HepG2 (cell line): ENCODE results near the gene PLK5. TPM values are rescaled to one million over a fixed set of nuclear protein-coding genes. Genes with fewer than 3 reads are reported as not detected.

Experiments
- CEBPB ChIP-seq: IDR thresholded peaks from 2 replicates; pipeline ENCODE4 v1.6.1; 2011; ENCODE audit warnings: low read depth, low read length, improper control_type of control experiment, borderline replicate concordance
- FOSL2 ChIP-seq: sonication (generic); formaldehyde crosslinking; IDR thresholded peaks from 2 replicates; pipeline ENCODE4 v1.4.0; 2020; ENCODE audit warnings: missing genetic modification reagents
- FOXK2 ChIP-seq: fragments of 450-650 bp; IDR thresholded peaks from 2 replicates; pipeline ENCODE4 v1.6.1; 2016
- IRF2 ChIP-seq: IDR thresholded peaks from 2 replicates; pipeline ENCODE4 v1.6.1; 2018; ENCODE audit warnings: missing genetic modification reagents, missing compliant biosample characterization
- KAT8 ChIP-seq: IDR thresholded peaks from 2 replicates; pipeline ENCODE4 v1.6.1; 2016; ENCODE audit warnings: missing genetic modification reagents, missing compliant biosample characterization
- SP4 ChIP-seq: sonication (generic); formaldehyde crosslinking; IDR thresholded peaks from 2 replicates; pipeline ENCODE4 v1.8.1; 2023; ENCODE audit warnings: mild to moderate bottlenecking, missing genetic modification reagents
- ZMYM2 ChIP-seq: sonication (generic); formaldehyde crosslinking; IDR thresholded peaks from 2 replicates; pipeline ENCODE4 v1.8.0; 2022; ENCODE audit warnings: mild to moderate bottlenecking, missing genetic modification reagents
- polyA plus RNA-seq, 8 experiments: library from polyadenylated mRNA; depleted of rRNA in 3 of 8; stranded (reverse) in 7 of 8; unstranded in 1 of 8; fragments of >200 nt; fragmentation: Illumina TruSeq in 4 of 8; extraction: Trizol in 4 of 8; gene quantifications; 2 replicates each; pipeline versions ENCODE4 v1.2.1 to v1.2.3, GENCODE V29; 2011 to 2016; ENCODE audit warnings: low read depth in 4 of 8, missing spikeins in 1 of 8, mixed read lengths in 1 of 8; ENCODE audit not compliant: insufficient read depth in 1 of 8
- total RNA-seq, 5 experiments: library from RNA; depleted of rRNA; stranded (reverse); fragments of >200 nt; fragmentation: Illumina TruSeq; extraction: Trizol; gene quantifications; 2 replicates each; pipeline ENCODE4 v1.2.3, GENCODE V29; 2016; ENCODE audit warnings: low read depth in 1 of 5
- TF ChIP-seq, protein P1 (sequence below): sonication (generic); formaldehyde crosslinking; IDR thresholded peaks from 2 replicates; pipeline ENCODE4 v1.4.0; 2020; ENCODE audit warnings: mild to moderate bottlenecking, missing genetic modification reagents
- TF ChIP-seq, protein P2 (sequence below): sonication (generic); formaldehyde crosslinking; conservative IDR thresholded peaks from 2 replicates; pipeline ENCODE4 v1.4.0; 2020; ENCODE audit warnings: missing genetic modification reagents
- TF ChIP-seq, protein P3 (sequence below): IDR thresholded peaks from 2 replicates; pipeline ENCODE4 v1.4.0; 2020; ENCODE audit warnings: mild to moderate bottlenecking, missing genetic modification reagents
- TF ChIP-seq, protein P4 (sequence below): sonication (generic); formaldehyde crosslinking; IDR thresholded peaks from 2 replicates; pipeline ENCODE4 v1.4.0; 2020; ENCODE audit warnings: mild to moderate bottlenecking, low read depth, missing genetic modification reagents
- TF ChIP-seq, protein P5 (sequence below): sonication (generic); formaldehyde crosslinking; IDR thresholded peaks from 2 replicates; pipeline ENCODE4 v1.4.0; 2020; ENCODE audit warnings: missing genetic modification reagents, borderline replicate concordance

PLK5 gene
- total and polyA plus RNA-seq, 2 of the 13 experiments (the other 11 are each of a cell fraction or from before 2014, with no cell fraction given) = not detected

DNA sequence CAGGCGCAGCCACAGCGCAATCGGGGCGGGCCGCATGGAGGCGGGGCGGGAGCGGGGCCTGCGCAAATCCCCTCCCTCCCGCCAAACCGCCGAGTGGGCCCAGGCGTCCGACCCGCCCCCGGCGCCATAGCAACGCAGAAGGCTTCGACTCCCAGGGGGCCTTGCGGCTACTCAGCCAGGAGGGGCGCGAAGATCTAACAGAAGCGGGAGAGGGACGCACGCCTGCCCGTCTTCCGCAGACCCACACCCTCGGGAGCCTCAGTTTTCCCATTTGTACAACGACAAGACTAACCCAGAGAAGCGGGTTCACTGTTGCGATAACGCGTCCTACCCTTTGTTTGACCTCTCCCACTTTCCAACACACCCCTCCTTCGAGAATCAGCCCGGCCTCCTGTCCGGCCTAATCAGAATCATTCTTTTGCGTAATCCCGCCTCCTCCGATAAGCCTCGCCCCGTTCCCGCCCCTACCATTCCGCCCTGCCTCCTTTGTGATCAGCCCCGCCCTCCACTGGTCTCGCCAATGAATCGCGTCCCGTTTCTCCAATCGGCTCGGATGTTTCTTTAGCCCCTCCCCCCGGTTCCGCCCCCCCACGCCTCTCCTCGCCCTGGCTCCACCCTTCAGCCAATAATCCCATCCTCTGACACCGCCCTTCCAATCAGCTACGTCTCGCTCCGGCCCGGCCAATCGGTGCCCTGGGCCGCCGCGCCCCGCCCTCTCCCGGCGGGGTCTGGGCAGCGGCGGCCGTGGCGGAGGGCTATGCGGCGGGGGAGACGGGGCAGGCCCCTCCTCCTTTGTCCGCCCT is 33.4 kb upstream of the PLK5 start, which contains the start of gene PCSK4 (continued):
- TF ChIP-seq, protein P1, sequence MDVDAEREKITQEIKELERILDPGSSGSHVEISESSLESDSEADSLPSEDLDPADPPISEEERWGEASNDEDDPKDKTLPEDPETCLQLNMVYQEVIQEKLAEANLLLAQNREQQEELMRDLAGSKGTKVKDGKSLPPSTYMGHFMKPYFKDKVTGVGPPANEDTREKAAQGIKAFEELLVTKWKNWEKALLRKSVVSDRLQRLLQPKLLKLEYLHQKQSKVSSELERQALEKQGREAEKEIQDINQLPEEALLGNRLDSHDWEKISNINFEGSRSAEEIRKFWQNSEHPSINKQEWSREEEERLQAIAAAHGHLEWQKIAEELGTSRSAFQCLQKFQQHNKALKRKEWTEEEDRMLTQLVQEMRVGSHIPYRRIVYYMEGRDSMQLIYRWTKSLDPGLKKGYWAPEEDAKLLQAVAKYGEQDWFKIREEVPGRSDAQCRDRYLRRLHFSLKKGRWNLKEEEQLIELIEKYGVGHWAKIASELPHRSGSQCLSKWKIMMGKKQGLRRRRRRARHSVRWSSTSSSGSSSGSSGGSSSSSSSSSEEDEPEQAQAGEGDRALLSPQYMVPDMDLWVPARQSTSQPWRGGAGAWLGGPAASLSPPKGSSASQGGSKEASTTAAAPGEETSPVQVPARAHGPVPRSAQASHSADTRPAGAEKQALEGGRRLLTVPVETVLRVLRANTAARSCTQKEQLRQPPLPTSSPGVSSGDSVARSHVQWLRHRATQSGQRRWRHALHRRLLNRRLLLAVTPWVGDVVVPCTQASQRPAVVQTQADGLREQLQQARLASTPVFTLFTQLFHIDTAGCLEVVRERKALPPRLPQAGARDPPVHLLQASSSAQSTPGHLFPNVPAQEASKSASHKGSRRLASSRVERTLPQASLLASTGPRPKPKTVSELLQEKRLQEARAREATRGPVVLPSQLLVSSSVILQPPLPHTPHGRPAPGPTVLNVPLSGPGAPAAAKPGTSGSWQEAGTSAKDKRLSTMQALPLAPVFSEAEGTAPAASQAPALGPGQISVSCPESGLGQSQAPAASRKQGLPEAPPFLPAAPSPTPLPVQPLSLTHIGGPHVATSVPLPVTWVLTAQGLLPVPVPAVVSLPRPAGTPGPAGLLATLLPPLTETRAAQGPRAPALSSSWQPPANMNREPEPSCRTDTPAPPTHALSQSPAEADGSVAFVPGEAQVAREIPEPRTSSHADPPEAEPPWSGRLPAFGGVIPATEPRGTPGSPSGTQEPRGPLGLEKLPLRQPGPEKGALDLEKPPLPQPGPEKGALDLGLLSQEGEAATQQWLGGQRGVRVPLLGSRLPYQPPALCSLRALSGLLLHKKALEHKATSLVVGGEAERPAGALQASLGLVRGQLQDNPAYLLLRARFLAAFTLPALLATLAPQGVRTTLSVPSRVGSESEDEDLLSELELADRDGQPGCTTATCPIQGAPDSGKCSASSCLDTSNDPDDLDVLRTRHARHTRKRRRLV (CRISPR knock-in tag) = peak; percentile 87; the same call in 1 of the 2 replicates
- TF ChIP-seq, protein P2, sequence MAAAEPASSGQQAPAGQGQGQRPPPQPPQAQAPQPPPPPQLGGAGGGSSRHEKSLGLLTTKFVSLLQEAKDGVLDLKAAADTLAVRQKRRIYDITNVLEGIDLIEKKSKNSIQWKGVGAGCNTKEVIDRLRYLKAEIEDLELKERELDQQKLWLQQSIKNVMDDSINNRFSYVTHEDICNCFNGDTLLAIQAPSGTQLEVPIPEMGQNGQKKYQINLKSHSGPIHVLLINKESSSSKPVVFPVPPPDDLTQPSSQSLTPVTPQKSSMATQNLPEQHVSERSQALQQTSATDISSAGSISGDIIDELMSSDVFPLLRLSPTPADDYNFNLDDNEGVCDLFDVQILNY (CRISPR knock-in tag) = peak; percentile 23; the same call in 1 of the 2 replicates
- peak; percentile 55; the same call in 1 of the 2 replicates for TF ChIP-seq FOXK2
- peak; percentile 69 for TF ChIP-seq SP4
- TF ChIP-seq, protein P3, sequence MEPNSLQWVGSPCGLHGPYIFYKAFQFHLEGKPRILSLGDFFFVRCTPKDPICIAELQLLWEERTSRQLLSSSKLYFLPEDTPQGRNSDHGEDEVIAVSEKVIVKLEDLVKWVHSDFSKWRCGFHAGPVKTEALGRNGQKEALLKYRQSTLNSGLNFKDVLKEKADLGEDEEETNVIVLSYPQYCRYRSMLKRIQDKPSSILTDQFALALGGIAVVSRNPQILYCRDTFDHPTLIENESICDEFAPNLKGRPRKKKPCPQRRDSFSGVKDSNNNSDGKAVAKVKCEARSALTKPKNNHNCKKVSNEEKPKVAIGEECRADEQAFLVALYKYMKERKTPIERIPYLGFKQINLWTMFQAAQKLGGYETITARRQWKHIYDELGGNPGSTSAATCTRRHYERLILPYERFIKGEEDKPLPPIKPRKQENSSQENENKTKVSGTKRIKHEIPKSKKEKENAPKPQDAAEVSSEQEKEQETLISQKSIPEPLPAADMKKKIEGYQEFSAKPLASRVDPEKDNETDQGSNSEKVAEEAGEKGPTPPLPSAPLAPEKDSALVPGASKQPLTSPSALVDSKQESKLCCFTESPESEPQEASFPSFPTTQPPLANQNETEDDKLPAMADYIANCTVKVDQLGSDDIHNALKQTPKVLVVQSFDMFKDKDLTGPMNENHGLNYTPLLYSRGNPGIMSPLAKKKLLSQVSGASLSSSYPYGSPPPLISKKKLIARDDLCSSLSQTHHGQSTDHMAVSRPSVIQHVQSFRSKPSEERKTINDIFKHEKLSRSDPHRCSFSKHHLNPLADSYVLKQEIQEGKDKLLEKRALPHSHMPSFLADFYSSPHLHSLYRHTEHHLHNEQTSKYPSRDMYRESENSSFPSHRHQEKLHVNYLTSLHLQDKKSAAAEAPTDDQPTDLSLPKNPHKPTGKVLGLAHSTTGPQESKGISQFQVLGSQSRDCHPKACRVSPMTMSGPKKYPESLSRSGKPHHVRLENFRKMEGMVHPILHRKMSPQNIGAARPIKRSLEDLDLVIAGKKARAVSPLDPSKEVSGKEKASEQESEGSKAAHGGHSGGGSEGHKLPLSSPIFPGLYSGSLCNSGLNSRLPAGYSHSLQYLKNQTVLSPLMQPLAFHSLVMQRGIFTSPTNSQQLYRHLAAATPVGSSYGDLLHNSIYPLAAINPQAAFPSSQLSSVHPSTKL (CRISPR knock-in tag) = 0 out of 2 replicates have a peak, but pooled peaks have one; percentile 16
- peak; percentile 33; the same call in 1 of the 2 replicates for TF ChIP-seq KAT8 (CRISPR knock-in tag)
- TF ChIP-seq IRF2 (CRISPR knock-in tag) = peak; percentile 27; the same call in 1 of the 2 replicates
- TF ChIP-seq ZMYM2 = no peak
- TF ChIP-seq, protein P4, sequence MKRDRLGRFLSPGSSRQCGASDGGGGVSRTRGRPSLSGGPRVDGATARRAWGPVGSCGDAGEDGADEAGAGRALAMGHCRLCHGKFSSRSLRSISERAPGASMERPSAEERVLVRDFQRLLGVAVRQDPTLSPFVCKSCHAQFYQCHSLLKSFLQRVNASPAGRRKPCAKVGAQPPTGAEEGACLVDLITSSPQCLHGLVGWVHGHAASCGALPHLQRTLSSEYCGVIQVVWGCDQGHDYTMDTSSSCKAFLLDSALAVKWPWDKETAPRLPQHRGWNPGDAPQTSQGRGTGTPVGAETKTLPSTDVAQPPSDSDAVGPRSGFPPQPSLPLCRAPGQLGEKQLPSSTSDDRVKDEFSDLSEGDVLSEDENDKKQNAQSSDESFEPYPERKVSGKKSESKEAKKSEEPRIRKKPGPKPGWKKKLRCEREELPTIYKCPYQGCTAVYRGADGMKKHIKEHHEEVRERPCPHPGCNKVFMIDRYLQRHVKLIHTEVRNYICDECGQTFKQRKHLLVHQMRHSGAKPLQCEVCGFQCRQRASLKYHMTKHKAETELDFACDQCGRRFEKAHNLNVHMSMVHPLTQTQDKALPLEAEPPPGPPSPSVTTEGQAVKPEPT (CRISPR knock-in tag) = no peak
- TF ChIP-seq CEBPB = peak; percentile 92
- TF ChIP-seq FOSL2 (CRISPR knock-in tag) = peak; percentile 36; the same call in 1 of the 2 replicates
- TF ChIP-seq, protein P5, sequence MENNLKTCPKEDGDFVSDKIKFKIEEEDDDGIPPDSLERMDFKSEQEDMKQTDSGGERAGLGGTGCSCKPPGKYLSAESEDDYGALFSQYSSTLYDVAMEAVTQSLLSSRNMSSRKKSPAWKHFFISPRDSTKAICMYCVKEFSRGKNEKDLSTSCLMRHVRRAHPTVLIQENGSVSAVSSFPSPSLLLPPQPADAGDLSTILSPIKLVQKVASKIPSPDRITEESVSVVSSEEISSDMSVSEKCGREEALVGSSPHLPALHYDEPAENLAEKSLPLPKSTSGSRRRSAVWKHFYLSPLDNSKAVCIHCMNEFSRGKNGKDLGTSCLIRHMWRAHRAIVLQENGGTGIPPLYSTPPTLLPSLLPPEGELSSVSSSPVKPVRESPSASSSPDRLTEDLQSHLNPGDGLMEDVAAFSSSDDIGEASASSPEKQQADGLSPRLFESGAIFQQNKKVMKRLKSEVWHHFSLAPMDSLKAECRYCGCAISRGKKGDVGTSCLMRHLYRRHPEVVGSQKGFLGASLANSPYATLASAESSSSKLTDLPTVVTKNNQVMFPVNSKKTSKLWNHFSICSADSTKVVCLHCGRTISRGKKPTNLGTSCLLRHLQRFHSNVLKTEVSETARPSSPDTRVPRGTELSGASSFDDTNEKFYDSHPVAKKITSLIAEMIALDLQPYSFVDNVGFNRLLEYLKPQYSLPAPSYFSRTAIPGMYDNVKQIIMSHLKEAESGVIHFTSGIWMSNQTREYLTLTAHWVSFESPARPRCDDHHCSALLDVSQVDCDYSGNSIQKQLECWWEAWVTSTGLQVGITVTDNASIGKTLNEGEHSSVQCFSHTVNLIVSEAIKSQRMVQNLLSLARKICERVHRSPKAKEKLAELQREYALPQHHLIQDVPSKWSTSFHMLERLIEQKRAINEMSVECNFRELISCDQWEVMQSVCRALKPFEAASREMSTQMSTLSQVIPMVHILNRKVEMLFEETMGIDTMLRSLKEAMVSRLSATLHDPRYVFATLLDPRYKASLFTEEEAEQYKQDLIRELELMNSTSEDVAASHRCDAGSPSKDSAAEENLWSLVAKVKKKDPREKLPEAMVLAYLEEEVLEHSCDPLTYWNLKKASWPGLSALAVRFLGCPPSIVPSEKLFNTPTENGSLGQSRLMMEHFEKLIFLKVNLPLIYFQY (CRISPR knock-in tag) = peak; percentile 53; the same call in 1 of the 2 replicates
